NCI-H82 treated with DMSO at 0.1 percent for 48 hours (cell line): ENCODE measurements around the gene ANTKMT.

ENCODE experiments used
- DNase-seq: peaks from one replicate; lab custom pipeline; 2025; ENCODE audit not compliant: unreplicated experiment; lab: John Stamatoyannopoulos, UW

ANTKMT gene

GRCh38 chr16:763369-764183 is 42.6 kb downstream of the ANTKMT start:
- DNase-seq = no peak

GRCh38 chr16:764184-764750 is 43.3 kb downstream of the ANTKMT start:
- no peak for DNase-seq

GRCh38 chr16:764848-765487 is 44.0 kb downstream of the ANTKMT start:
- no peak for DNase-seq

GRCh38 chr16:765488-765865 is 44.5 kb downstream of the ANTKMT start:
- no peak for DNase-seq

- no peak for DNase-seq
These were observed 45.3 kb downstream of the ANTKMT start for GRCh38 chr16:766008-766819.

GRCh38 chr16:766820-767640 is 46.1 kb downstream of the ANTKMT start:
- no peak for DNase-seq

- DNase-seq = no peak
These were observed 46.8 kb downstream of the ANTKMT start for GRCh38 chr16:767743-768235.

- no peak for DNase-seq
These were observed 47.5 kb downstream of the ANTKMT start for GRCh38 chr16:768428-768827.

- DNase-seq = no peak
These were observed 48.3 kb downstream of the ANTKMT start for GRCh38 chr16:769184-769784.

GRCh38 chr16:769934-770333 is 49.0 kb downstream of the ANTKMT start:
- DNase-seq = no peak

- DNase-seq = no peak
These were observed 49.5 kb downstream of the ANTKMT start for GRCh38 chr16:770411-770810.
